Smooth muscle cell (in vitro differentiated cells): Measurements from ENCODE around the gene OR5H2. TPM values are rescaled to one million over a fixed set of nuclear protein-coding genes. Genes with fewer than 3 reads are reported as not detected.

Source experiments
- polyA plus RNA-seq: library from polyadenylated mRNA; unstranded; fragments of >200 nt; fragmentation: Nextera tagmentation; extraction: Ambion mirVana; gene quantifications from 2 replicates; pipeline ENCODE4 v1.2.1, GENCODE V29; 2016
- total RNA-seq: library from RNA; depleted of rRNA; stranded (reverse); fragments of >200 nt; gene quantifications from 2 replicates; pipeline ENCODE4 v1.2.3, GENCODE V29; 2014

Gene OR5H2
- total and polyA plus RNA-seq, 2 experiments from 2014 or later = not detected

Other genes starting within 250 kb of the OR5H2 start
- gene GABRR3, start 247.2 kb upstream of the OR5H2 start, total RNA-seq = not detected in 2 replicates
- gene GABRR3, start 247.2 kb upstream of the OR5H2 start, polyA plus RNA-seq = not detected in 2 replicates
- not detected in 2 replicates for gene OR5AC2, start 195.3 kb upstream of the OR5H2 start, total RNA-seq
- not detected in 2 replicates for gene OR5AC2, start 195.3 kb upstream of the OR5H2 start, polyA plus RNA-seq
- gene OR5H1, start 151.8 kb upstream of the OR5H2 start, total RNA-seq = not detected in 2 replicates
- gene OR5H1, start 151.8 kb upstream of the OR5H2 start, polyA plus RNA-seq = not detected in 2 replicates
- not detected in 2 replicates for gene OR5H14, start 135.0 kb upstream of the OR5H2 start, total RNA-seq
- gene OR5H14, start 135.0 kb upstream of the OR5H2 start, polyA plus RNA-seq = not detected in 2 replicates
- gene OR5H15, start 115.8 kb upstream of the OR5H2 start, total RNA-seq = not detected in 2 replicates
- not detected in 2 replicates for gene OR5H15, start 115.8 kb upstream of the OR5H2 start, polyA plus RNA-seq
- not detected in 2 replicates for gene OR5H6, start 18.3 kb upstream of the OR5H2 start, total RNA-seq
- not detected in 2 replicates for gene OR5H6, start 18.3 kb upstream of the OR5H2 start, polyA plus RNA-seq
- gene OR5K4, start 71.3 kb downstream of the OR5H2 start, total RNA-seq = not detected in 2 replicates
- gene OR5K4, start 71.3 kb downstream of the OR5H2 start, polyA plus RNA-seq = not detected in 2 replicates
- not detected in 2 replicates for gene OR5K3, start 108.2 kb downstream of the OR5H2 start, total RNA-seq
- gene OR5K3, start 108.2 kb downstream of the OR5H2 start, polyA plus RNA-seq = not detected in 2 replicates
- not detected in 2 replicates for gene OR5K1, start 180.7 kb downstream of the OR5H2 start, total RNA-seq
- gene OR5K1, start 180.7 kb downstream of the OR5H2 start, polyA plus RNA-seq = 0.05 TPM in 1 of 2 replicates, not detected in the other
- gene OR5K2, start 215.2 kb downstream of the OR5H2 start, total RNA-seq = not detected in 2 replicates
- gene OR5K2, start 215.2 kb downstream of the OR5H2 start, polyA plus RNA-seq = not detected in 2 replicates
- gene CLDND1, start 240.4 kb downstream of the OR5H2 start, total RNA-seq = 161 and 179 TPM in 2 replicates
- gene CLDND1, start 240.4 kb downstream of the OR5H2 start, polyA plus RNA-seq = 99.9 and 111 TPM in 2 replicates
- gene GPR15, start 249.5 kb downstream of the OR5H2 start, total RNA-seq = not detected in 2 replicates
- gene GPR15, start 249.5 kb downstream of the OR5H2 start, polyA plus RNA-seq = not detected in 2 replicates